GM21381 (cell line): Measurements from ENCODE around the gene PDE6G.
"Not testable (repeated sequence)": the region's sequence is repeated elsewhere in the genome, so short reads cannot be mapped to it uniquely, and the experiment has no call there.

Experiments used
- ATAC-seq: cut with Tn5 transposase; IDR thresholded peaks from one replicate; pipeline ENCODE4 v1.9.1; 2021; ENCODE audit warnings: mild to moderate bottlenecking, moderate library complexity; ENCODE audit not compliant: unreplicated experiment

PDE6G gene

GRCh38 chr17:81635973-81636504 is 20.3 kb downstream of the PDE6G start:
- ATAC-seq: no peak

- ATAC-seq: no peak
These were observed 20.9 kb downstream of the PDE6G start for GRCh38 chr17:81635431-81635830.

DNA sequence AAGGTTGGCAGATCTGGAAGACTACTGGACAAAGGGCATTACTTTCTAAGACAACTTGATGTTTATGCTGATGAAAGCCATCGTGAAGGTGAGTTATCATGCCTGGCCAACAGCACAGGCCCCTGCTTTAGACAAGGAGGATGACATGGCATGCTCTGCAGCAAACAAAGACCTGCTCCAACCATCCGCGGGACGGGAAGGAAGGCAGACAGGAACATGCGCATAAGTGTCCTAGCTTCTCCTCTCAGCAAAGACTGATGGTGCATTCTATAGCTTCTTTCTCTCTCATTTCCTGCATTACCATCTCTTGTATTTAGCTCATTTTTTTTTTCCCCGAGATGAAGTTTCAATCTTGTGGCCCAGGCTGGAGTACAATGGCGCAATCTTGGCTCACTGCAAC is 24.9 kb downstream of the PDE6G start:
- no peak for ATAC-seq

GRCh38 chr17:81630274-81630673 is 26.1 kb downstream of the PDE6G start:
- ATAC-seq: no peak

- ATAC-seq: no peak
These were observed 34.7 kb downstream of the PDE6G start for GRCh38 chr17:81621494-81622130.

- ATAC-seq: not testable (repeated sequence)
These were observed 38.0 kb downstream of the PDE6G start for GRCh38 chr17:81618307-81618706.

DNA sequence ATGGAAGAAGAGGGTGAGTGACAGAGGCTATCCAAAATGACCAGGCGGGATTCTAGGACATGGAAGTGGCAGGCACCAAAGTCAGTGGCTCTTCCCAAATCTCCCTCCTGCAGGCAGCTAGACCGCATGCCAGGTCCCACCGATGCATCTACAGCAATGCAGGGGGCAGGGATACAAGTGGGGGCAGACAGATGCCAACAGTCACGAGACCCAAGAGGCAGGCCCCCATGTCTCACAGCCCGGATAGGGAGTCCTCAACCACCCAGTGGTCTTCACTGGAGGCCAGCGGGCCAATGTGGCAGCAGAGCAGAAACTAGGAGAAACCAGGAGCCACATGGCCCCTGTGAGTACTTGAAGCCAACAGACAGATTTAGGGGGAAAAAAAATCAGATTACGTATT is 39.5 kb downstream of the PDE6G start:
- ATAC-seq: no peak

DNA sequence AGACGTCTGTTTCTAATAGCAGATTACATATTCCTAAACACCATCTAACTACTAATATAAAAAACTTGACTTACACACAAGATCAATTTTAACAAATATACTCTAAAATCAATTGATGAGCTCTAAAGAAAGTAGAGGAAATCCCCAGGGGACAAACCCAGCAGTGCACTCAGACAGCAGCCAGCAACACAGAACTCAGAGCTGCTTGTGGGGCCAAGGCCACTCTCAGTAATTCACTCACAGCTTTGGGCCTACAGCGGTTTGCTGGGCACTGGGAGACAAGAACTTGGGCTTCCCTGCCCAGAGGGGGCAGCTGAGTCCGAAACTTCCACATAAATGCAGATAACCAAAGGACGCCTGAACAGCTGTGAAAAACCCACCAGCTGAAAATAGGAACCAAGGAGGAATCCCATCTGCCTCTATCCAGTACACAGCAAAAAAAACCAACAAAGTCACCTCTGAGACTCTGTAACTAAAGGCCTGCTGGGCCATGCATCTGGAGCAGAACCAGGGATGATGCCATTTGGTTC is 40.9 kb downstream of the PDE6G start:
- no peak for ATAC-seq

DNA sequence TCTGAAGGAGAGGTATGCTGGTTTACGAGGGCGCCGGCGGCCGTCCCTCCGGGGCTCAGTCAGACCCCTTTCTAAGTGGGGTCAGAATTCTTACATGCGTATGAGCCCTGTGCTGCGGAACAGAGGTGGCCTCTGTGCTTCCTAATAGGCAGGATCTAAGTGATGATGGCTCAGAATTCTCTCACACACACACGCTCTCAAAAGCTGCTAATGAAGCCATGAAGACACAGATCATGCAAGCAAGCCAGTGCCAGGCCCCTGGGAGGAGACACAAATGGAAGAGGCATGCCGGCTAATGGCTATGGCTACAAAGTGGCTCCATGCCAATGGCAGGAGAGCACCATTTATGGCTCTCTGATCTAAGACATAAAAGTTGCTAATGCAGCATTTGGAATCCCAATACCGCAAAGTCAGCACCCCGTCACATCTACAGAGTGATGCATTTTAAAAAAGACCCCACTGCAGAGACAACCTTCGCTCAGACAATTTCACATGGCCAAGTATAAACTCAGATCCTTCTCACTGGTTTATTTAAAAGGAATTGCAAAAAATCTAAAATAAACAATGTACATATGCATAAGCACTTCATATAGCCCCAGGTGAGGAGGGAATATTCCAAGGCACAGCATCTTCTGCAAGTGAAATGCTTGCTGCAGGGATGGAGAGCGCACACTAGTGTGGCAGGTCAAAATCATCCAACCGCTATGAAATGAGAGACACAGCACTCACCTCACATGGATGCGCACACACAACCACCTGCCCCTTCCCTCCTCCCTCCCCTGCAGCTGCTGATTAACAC is 44.0 kb downstream of the PDE6G start:
- no peak for ATAC-seq

DNA sequence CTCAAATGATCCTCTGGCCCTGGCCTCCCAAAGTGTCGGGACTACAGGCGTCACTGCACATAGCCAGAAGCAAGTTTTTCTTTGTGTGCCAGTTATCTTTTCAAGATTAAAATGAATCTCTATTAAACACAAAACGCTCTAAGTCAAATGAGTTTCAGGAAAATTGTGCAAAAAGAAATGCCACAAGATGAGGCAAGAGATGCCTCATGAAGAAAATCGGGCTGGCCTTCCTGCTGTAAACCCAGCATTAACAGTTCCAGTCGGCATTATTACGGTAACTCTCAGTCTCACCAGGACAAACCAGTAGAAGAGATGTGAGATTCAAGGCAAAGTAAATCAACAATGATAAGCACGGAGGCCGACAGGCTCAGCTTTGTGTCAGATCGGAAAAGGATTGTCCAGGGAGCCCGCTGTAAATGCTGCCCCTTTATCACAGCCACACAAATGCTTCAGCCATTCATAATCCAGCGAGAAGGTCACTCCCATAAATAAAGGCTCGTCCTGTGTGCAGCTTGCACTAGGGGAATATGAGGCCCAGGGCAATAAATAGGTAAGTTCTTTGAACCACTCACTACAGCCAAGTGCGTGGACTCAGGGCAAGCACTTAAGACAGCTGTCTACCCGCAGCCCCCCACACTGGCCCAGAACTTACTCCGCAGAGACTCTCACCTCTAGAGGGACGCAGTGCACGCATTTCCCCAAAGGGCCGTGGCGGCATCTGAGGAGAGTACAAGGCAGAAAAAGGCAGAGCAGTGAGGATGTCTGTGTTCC is 46.6 kb downstream of the PDE6G start:
- no peak for ATAC-seq

DNA sequence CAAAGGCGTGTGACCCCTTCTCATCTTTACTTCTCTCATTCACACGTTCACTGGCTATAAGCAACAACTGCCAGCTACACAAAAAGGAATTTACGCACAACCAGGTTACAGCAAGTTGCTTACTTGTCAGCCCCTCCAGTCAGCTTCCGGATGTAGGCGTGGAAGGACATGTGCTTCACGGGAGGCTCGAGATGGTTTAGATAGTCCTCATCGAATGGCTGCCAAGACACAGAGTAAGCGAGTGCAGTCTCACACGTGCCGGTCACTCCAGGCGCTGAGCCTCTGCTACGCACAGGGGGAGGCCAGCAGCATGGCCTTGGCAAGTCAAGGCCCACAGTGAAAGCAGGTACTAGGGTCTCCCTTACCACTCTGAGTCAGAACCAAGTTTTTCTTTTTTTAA is 47.7 kb downstream of the PDE6G start:
- ATAC-seq: no peak

DNA sequence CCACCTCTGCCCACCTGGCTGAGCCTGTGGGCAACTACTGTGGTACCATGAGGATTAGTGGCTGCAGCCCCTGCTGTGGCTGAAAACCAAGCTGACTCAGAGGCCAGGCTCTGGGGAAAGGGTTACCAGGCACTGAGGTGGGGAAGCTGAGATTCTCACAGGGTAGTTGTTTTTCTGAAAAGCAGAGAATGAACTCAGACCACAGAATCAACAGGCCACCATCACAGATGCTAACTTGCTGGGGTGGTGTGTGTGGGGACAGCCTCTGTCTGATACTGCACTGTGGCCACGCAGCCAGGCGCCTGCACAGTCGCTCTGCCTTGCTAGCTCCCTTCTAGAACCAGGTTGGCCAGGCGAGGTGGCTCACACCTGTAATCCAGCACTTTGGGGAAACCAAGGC is 48.3 kb downstream of the PDE6G start:
- no peak for ATAC-seq

DNA sequence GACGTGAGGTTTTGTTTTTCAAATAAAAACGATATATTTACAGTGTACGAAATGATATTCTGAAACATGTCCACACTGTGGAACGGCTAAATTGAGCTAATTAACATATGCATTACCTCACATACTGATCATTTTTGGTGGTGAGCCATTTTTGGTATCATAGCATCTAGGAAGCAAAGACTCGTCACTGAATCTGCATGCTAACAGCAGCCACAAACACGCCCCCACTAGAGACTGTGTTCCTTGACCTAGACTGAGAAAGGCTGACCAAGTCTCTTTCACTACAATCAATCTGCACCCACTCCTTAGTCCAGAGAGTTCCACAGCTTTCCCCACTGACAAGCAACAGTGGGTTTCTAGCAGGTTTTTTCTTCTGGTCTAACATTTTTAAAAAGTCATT is 48.9 kb downstream of the PDE6G start:
- ATAC-seq: no peak

DNA sequence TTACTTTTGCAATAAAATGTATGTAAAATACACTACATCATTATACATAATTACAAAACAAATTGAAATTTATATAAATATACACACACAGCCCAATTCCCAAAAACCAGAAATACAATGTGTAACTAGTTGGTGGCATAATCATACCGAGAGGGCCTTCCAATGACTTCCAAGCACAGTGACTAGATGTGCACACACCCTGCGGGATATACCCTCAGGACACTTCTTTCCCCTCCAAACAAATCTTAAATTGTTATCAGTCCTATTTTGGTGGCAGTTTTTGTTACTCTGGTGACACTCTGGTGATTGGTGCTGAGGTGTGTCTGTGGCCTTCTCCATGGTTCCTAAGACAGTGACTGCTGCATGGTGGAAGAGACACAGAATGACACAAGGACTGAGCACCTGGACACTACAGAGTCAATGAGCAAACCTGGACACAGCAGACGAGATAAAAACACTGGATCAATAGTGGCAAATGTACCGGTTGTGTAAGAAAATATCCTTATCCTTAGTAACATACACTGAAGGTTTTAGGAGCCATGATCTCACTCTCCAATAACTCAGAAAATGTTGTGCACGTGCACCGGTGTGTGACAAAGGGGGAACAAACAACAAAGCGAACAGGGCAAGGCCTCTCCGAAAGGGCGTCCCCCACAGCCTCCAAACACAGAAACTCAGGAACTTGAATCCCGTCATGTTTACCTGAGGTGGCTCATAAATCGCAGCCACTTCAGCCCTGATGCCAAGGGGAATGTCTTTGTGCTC is 52.3 kb downstream of the PDE6G start:
- ATAC-seq: no peak

- ATAC-seq: no peak
These were observed 54.7 kb downstream of the PDE6G start for GRCh38 chr17:81601525-81602120.
